Stimulated activated CD8-positive, alpha-beta memory T cell treated with anti-CD3 and anti-CD28 coated beads, Interleukin-12 subunit alpha, Interleukin-12 subunit beta, amount 100 ng/mL, for 4 hours (primary cell): ENCODE results near the gene GABRP.
"Not testable (repeated sequence)": the region's sequence is repeated elsewhere in the genome, so short reads cannot be mapped to it uniquely, and the experiment has no call there.

Experiments used
- DNase-seq: peaks from one replicate; pipeline ENCODE4 v3.0.0-alpha.2; 2020; ENCODE audit warnings: low read depth

The GABRP gene

GRCh38 chr5:170755679-170756456, 27.7 kb upstream of the GABRP start:
- no peak for DNase-seq

GRCh38 chr5:170756691-170757090, 26.8 kb upstream of the GABRP start:
- DNase-seq, result no peak

GRCh38 chr5:170757182-170757601, 26.3 kb upstream of the GABRP start:
- DNase-seq, result no peak

GRCh38 chr5:170757669-170758068, 25.9 kb upstream of the GABRP start:
- DNase-seq, result no peak

GRCh38 chr5:170758481-170758880, 25.0 kb upstream of the GABRP start:
- no peak for DNase-seq

GRCh38 chr5:170760113-170760512, 23.4 kb upstream of the GABRP start:
- no peak for DNase-seq

- DNase-seq, result no peak
These were observed 22.3 kb upstream of the GABRP start for GRCh38 chr5:170761048-170761707.

- DNase-seq, result no peak
These were observed 21.8 kb upstream of the GABRP start for GRCh38 chr5:170761708-170762066.

GRCh38 chr5:170762298-170762697, 21.2 kb upstream of the GABRP start:
- DNase-seq, result not testable (repeated sequence)

- not testable (repeated sequence) for DNase-seq
These were observed 17.7 kb upstream of the GABRP start for GRCh38 chr5:170765868-170766267.

- no peak for DNase-seq
These were observed 14.3 kb upstream of the GABRP start for GRCh38 chr5:170769246-170769645.

GRCh38 chr5:170769898-170770416, 13.6 kb upstream of the GABRP start:
- no peak for DNase-seq

- DNase-seq, result no peak
These were observed 12.0 kb upstream of the GABRP start for GRCh38 chr5:170771496-170771895.

- no peak for DNase-seq
These were observed 10.2 kb upstream of the GABRP start for GRCh38 chr5:170773024-170773985.

GRCh38 chr5:170774831-170775230, 8.7 kb upstream of the GABRP start:
- DNase-seq, result no peak

GRCh38 chr5:170781946-170782345, 1.6 kb upstream of the GABRP start:
- no peak for DNase-seq

GRCh38 chr5:170782438-170782837, 1.1 kb upstream of the GABRP start:
- DNase-seq, result no peak

GRCh38 chr5:170785416-170785815, 1.9 kb downstream of the GABRP start:
- DNase-seq, result no peak

GRCh38 chr5:170787216-170787615, 3.7 kb downstream of the GABRP start:
- DNase-seq, result no peak

- DNase-seq, result no peak
These were observed 5.2 kb downstream of the GABRP start for GRCh38 chr5:170788626-170789304.

- no peak for DNase-seq
These were observed 7.9 kb downstream of the GABRP start for GRCh38 chr5:170791325-170791954.
